B cell (primary cell): Measurements from ENCODE around the gene CLSTN2. TPM values are rescaled to one million over a fixed set of nuclear protein-coding genes. Genes with fewer than 3 reads are reported as not detected.

ENCODE experiments used
- ATAC-seq: fragments of 200-7000 bp; cut with Tn5 transposase; one replicate; pipeline ENCODE4 v1.10.0; 2021; ENCODE audit warnings: low read depth, mild to moderate bottlenecking, moderate number of reproducible peaks, moderate library complexity
- CTCF ChIA-PET: fragments of 350-600 bp; sonication (Branson Sonifier 250); formaldehyde crosslinking; loops from one replicate; lab custom pipeline; 2021; ENCODE audit warnings: antibody characterized with exemption, inconsistent platforms; lab: Charles Lee
- POLR2A ChIA-PET: fragments of 350-600 bp; sonication (Branson Sonifier 250); formaldehyde crosslinking; loops from one replicate; lab custom pipeline; 2021; ENCODE audit warnings: antibody characterized with exemption; lab: Charles Lee
- DNase-seq: peaks from one replicate; pipeline ENCODE4 v3.0.0; 2013
- H2AFZ ChIP-seq: 2 replicates; pipeline ENCODE4 v1.6.1; 2012; ENCODE audit warnings: mild to moderate bottlenecking, low read depth, low read length; ENCODE audit not compliant: insufficient read depth, poor library complexity, severe bottlenecking
- H3K27ac ChIP-seq, 2 donors: 1 replicate in 1 of 2; 2 replicates in 1 of 2; pipeline ENCODE4 v1.5.1; 2012 to 2013; ENCODE audit warnings: low read length in 2 of 2, mild to moderate bottlenecking in 2 of 2, moderate library complexity in 1 of 2
- H3K27me3 ChIP-seq, 4 experiments: fragments of 200-600 bp in 1 of 4; sonication (generic) in 1 of 4; replicated peaks in 1 of 4; 1 replicate in 2 of 4; 2 replicates in 2 of 4; pipeline versions ENCODE4 v1.6.1 to v1.7.0; 2013 to 2016; ENCODE audit warnings: low read length in 3 of 4, mild to moderate bottlenecking in 2 of 4, mixed read lengths in 1 of 4, moderate library complexity in 1 of 4; ENCODE audit not compliant: insufficient read depth in 4 of 4, control insufficient read depth in 3 of 4; ENCODE audit errors: control extremely low read depth in 1 of 4
- H3K36me3 ChIP-seq, 2 experiments: replicated peaks in 1 of 2; 1 replicate in 1 of 2; 2 replicates in 1 of 2; pipeline versions ENCODE4 v1.6.1 to v1.7.1; 2013; ENCODE audit warnings: low read length in 1 of 2; ENCODE audit not compliant: insufficient read depth in 2 of 2, control insufficient read depth in 1 of 2; ENCODE audit errors: control extremely low read depth in 1 of 2, extremely low read depth in 1 of 2
- H3K4me1 ChIP-seq, 2 donors: fragments of 200-600 bp in 1 of 2; sonication (generic) in 1 of 2; 1 replicate in 1 of 2; 2 replicates in 1 of 2; pipeline versions ENCODE4 v1.5.1 to v1.6.1; 2013 to 2017; ENCODE audit warnings: low read length in 2 of 2; ENCODE audit not compliant: control insufficient read depth in 2 of 2, insufficient read depth in 2 of 2
- H3K4me2 ChIP-seq: replicated peaks from 2 replicates; pipeline ENCODE3; 2012; ENCODE audit warnings: mild to moderate bottlenecking, low read depth, low read length; ENCODE audit not compliant: poor library complexity, severe bottlenecking
- H3K4me3 ChIP-seq, 5 experiments: fragments of 200-600 bp in 1 of 5; sonication (generic) in 1 of 5; 1 replicate in 3 of 5; 2 replicates in 2 of 5; pipeline versions ENCODE4 v1.5.1 to v1.7.0; 2011 to 2016; ENCODE audit warnings: low read length in 4 of 5, mild to moderate bottlenecking in 4 of 5, low read depth in 2 of 5, control low read depth in 1 of 5, moderate library complexity in 1 of 5; ENCODE audit not compliant: insufficient read depth in 1 of 5; ENCODE audit errors: control extremely low read depth in 1 of 5, extremely low read depth in 1 of 5
- H3K79me2 ChIP-seq: fragments of 200-600 bp; sonication (generic); one replicate; pipeline ENCODE4 v1.6.0; 2016; ENCODE audit warnings: low read length; ENCODE audit not compliant: control insufficient read depth, insufficient read depth
- H3K9ac ChIP-seq: fragments of 200-600 bp; sonication (generic); 2 replicates; pipeline ENCODE4 v1.6.1; 2017; ENCODE audit warnings: mild to moderate bottlenecking, low read length, moderate library complexity
- H3K9me3 ChIP-seq, 3 donors: one replicate each; pipeline versions ENCODE4 v1.6.1 to v1.7.1; 2013; ENCODE audit warnings: low read length in 2 of 3; ENCODE audit not compliant: control insufficient read depth in 2 of 3, insufficient read depth in 1 of 3; ENCODE audit errors: control extremely low read depth in 1 of 3
- H4K20me1 ChIP-seq: 2 replicates; pipeline ENCODE4 v1.6.0; 2012; ENCODE audit warnings: mild to moderate bottlenecking, low read length; ENCODE audit not compliant: insufficient read depth, control insufficient read depth, poor library complexity, severe bottlenecking
- H3K27ac Mint-ChIP-seq: one replicate; pipeline ENCODE4 v1.8.0; 2021; ENCODE audit warnings: mixed read lengths
- H3K27me3 Mint-ChIP-seq: one replicate; pipeline ENCODE4 v1.8.0; 2021; ENCODE audit warnings: mixed read lengths
- H3K4me1 Mint-ChIP-seq: one replicate; pipeline ENCODE4 v1.8.0; 2021; ENCODE audit warnings: mixed read lengths
- H3K4me3 Mint-ChIP-seq: one replicate; pipeline ENCODE4 v1.8.0; 2021; ENCODE audit warnings: mixed read lengths
- H3K9me3 Mint-ChIP-seq: one replicate; pipeline ENCODE4 v1.8.0; 2022; ENCODE audit warnings: mixed read lengths; ENCODE audit not compliant: insufficient read depth
- EZH2 ChIP-seq: IDR thresholded peaks from 2 replicates; pipeline ENCODE4 v1.6.1; 2012; ENCODE audit warnings: borderline replicate concordance, low read depth, mild to moderate bottlenecking, moderate library complexity, low read length; ENCODE audit not compliant: insufficient read depth, poor library complexity, severe bottlenecking
- WGBS: methylation state at CpG from one replicate; pipeline ENCODE4 v1.1.5; 2013; ENCODE audit warnings: missing lambda C conversion rate; ENCODE audit not compliant: insufficient coverage; 5-methylcytosine and 5-hydroxymethylcytosine counted together
- intact Hi-C: fragments of 100-400 bp; cut with micrococcal nuclease; formaldehyde crosslinking; loops from one replicate; pipeline ENCODE4 v1.10.0; 2022
- polyA plus RNA-seq: library from polyadenylated mRNA; depleted of rRNA; stranded (reverse); fragments of >200 nt; gene quantifications from 2 replicates; pipeline ENCODE4 v1.2.3, GENCODE V29; 2012
- total RNA-seq, 2 donors: library from RNA; stranded (reverse); fragments of 120-200 nt in 1 of 2; gene quantifications; 1 replicate in 1 of 2; 2 replicates in 1 of 2; pipeline versions ENCODE4 v1.2.3 to v1.2.4, GENCODE V29; 2013 to 2022
- TF ChIP-seq, protein P1 (sequence below): fragments of 200-600 bp; IDR thresholded peaks from one replicate; pipeline ENCODE4 v1.8.0; 2022; ENCODE audit warnings: antibody characterized with exemption, mild to moderate bottlenecking

CLSTN2 gene
- total and polyA plus RNA-seq, 2 donors (not counting 1 experiment from before 2014, with no cell fraction given) = not detected

GRCh38 chr3:140273542-140274195, 338.7 kb downstream of the CLSTN2 start:
- no peaks in the 10 kb centered on the region for H3K9me3 Mint-ChIP-seq
- Histone ChIP-seq H3K4me1 (no peaks in the 10 kb centered on the region), H4K20me1 (no peaks in the 10 kb centered on the region), H3K27ac (no peak overlapping the region), H3K27me3 (no peaks in the 10 kb centered on the region), H3K79me2 (no peaks in the 10 kb centered on the region), H3K4me2 (no peak overlapping the region), H3K9ac (no peak overlapping the region), H2AFZ (no peak overlapping the region), H3K9me3 (no peaks in the 10 kb centered on the region), H3K4me3 (no peak overlapping the region), H3K36me3 (no peaks in the 10 kb centered on the region)
- DNase-seq = no peak
- no peak overlapping the region for H3K27ac Mint-ChIP-seq
- no peaks in the 10 kb centered on the region for H3K4me1 Mint-ChIP-seq
- TF ChIP-seq EZH2 = no peak
- TF ChIP-seq, protein P1, sequence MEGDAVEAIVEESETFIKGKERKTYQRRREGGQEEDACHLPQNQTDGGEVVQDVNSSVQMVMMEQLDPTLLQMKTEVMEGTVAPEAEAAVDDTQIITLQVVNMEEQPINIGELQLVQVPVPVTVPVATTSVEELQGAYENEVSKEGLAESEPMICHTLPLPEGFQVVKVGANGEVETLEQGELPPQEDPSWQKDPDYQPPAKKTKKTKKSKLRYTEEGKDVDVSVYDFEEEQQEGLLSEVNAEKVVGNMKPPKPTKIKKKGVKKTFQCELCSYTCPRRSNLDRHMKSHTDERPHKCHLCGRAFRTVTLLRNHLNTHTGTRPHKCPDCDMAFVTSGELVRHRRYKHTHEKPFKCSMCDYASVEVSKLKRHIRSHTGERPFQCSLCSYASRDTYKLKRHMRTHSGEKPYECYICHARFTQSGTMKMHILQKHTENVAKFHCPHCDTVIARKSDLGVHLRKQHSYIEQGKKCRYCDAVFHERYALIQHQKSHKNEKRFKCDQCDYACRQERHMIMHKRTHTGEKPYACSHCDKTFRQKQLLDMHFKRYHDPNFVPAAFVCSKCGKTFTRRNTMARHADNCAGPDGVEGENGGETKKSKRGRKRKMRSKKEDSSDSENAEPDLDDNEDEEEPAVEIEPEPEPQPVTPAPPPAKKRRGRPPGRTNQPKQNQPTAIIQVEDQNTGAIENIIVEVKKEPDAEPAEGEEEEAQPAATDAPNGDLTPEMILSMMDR = no peak
- ChIA-PET CTCF (no interaction called here), POLR2A (no interaction called here)
- no peak for ATAC-seq
- intact Hi-C loops = no loop called here
- WGBS = 83% methylated on average over 2 of the region's 5 CpGs
- peaks cover under 1% of the 10 kb centered on the region for H3K27me3 Mint-ChIP-seq
- H3K4me3 Mint-ChIP-seq = no peak overlapping the region

GRCh38 chr3:140274429-140274828, 339.4 kb downstream of the CLSTN2 start:
- POLR2A ChIA-PET = no interaction called here
- H3K27ac Mint-ChIP-seq = no peak overlapping the region

More at GRCh38 chr3:140274429-140274828, 339.4 kb downstream of the CLSTN2 start:
- Histone ChIP-seq H3K9me3 (no peaks in the 10 kb centered on the region), H3K9ac (no peak overlapping the region), H3K27me3 (no peaks in the 10 kb centered on the region), H4K20me1 (no peaks in the 10 kb centered on the region), H3K36me3 (no peaks in the 10 kb centered on the region), H3K4me2 (no peak overlapping the region), H3K4me1 (no peaks in the 10 kb centered on the region), H3K79me2 (no peaks in the 10 kb centered on the region), H2AFZ (no peak overlapping the region), H3K4me3 (no peak overlapping the region), H3K27ac (no peak overlapping the region)
- TF ChIP-seq EZH2 = no peak
- TF ChIP-seq, protein P1 = no peak
- no peak for ATAC-seq
- Mint-ChIP-seq H3K27me3 (peaks cover 5% of the 10 kb centered on the region), H3K9me3 (no peaks in the 10 kb centered on the region), H3K4me3 (no peak overlapping the region), H3K4me1 (no peaks in the 10 kb centered on the region)
- CTCF ChIA-PET = no interaction called here
- DNase-seq = no peak
- 84% methylated on average over 4 of the region's 5 CpGs for WGBS
- intact Hi-C loops = no loop called here
